Ishikawa (cell line): ENCODE measurements around the gene SYP.

Experiments used
- CEBPB ChIP-seq: IDR thresholded peaks from 2 replicates; pipeline ENCODE4 v1.6.1; 2012
- CREB1 ChIP-seq: IDR thresholded peaks from 2 replicates; pipeline ENCODE4 v1.6.1; 2012; ENCODE audit warnings: low read depth
- EGR1 ChIP-seq: IDR thresholded peaks from 2 replicates; pipeline ENCODE4 v1.6.1; 2012
- EP300 ChIP-seq: IDR thresholded peaks from 2 replicates; pipeline ENCODE4 v1.6.1; 2012; ENCODE audit warnings: borderline replicate concordance
- FOXM1 ChIP-seq: IDR thresholded peaks from 2 replicates; pipeline ENCODE4 v1.6.1; 2012; ENCODE audit warnings: low read depth, borderline replicate concordance
- NFIC ChIP-seq: IDR thresholded peaks from 2 replicates; pipeline ENCODE4 v1.6.1; 2012
- RAD21 ChIP-seq: IDR thresholded peaks from 2 replicates; pipeline ENCODE4 v1.6.1; 2012; ENCODE audit warnings: low read depth
- TAF1 ChIP-seq: IDR thresholded peaks from 2 replicates; pipeline ENCODE4 v1.6.1; 2012; ENCODE audit warnings: low read depth, mild to moderate bottlenecking
- TCF12 ChIP-seq: IDR thresholded peaks from 2 replicates; pipeline ENCODE4 v1.6.1; 2012; ENCODE audit warnings: low read depth
- TEAD4 ChIP-seq: IDR thresholded peaks from 2 replicates; pipeline ENCODE4 v1.6.1; 2012
- YY1 ChIP-seq: IDR thresholded peaks from 2 replicates; pipeline ENCODE4 v1.6.1; 2012; ENCODE audit warnings: low read depth
- ZBTB7A ChIP-seq: IDR thresholded peaks from 2 replicates; pipeline ENCODE4 v1.6.1; 2012; ENCODE audit warnings: low read depth
- TF ChIP-seq, protein P1 (sequence below): IDR thresholded peaks from 2 replicates; pipeline ENCODE4 v1.6.1; 2012; ENCODE audit warnings: low read depth, mild to moderate bottlenecking
- TF ChIP-seq, protein P2 (sequence below): IDR thresholded peaks from 2 replicates; pipeline ENCODE4 v1.6.1; 2012
- TF ChIP-seq, protein P3 (sequence below): IDR thresholded peaks from 2 replicates; pipeline ENCODE4 v1.6.1; 2012

Gene SYP

GRCh38 chrX:49167740-49168108 lies 32.3 kb downstream of the SYP start:
- TF ChIP-seq EP300 = no peak
- TF ChIP-seq YY1 = no peak
- TF ChIP-seq, protein P1, sequence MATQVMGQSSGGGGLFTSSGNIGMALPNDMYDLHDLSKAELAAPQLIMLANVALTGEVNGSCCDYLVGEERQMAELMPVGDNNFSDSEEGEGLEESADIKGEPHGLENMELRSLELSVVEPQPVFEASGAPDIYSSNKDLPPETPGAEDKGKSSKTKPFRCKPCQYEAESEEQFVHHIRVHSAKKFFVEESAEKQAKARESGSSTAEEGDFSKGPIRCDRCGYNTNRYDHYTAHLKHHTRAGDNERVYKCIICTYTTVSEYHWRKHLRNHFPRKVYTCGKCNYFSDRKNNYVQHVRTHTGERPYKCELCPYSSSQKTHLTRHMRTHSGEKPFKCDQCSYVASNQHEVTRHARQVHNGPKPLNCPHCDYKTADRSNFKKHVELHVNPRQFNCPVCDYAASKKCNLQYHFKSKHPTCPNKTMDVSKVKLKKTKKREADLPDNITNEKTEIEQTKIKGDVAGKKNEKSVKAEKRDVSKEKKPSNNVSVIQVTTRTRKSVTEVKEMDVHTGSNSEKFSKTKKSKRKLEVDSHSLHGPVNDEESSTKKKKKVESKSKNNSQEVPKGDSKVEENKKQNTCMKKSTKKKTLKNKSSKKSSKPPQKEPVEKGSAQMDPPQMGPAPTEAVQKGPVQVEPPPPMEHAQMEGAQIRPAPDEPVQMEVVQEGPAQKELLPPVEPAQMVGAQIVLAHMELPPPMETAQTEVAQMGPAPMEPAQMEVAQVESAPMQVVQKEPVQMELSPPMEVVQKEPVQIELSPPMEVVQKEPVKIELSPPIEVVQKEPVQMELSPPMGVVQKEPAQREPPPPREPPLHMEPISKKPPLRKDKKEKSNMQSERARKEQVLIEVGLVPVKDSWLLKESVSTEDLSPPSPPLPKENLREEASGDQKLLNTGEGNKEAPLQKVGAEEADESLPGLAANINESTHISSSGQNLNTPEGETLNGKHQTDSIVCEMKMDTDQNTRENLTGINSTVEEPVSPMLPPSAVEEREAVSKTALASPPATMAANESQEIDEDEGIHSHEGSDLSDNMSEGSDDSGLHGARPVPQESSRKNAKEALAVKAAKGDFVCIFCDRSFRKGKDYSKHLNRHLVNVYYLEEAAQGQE = no peak
- TF ChIP-seq TCF12 = no peak
- no peak for TF ChIP-seq EGR1
- TF ChIP-seq TAF1 = no peak
- TF ChIP-seq, protein P2, sequence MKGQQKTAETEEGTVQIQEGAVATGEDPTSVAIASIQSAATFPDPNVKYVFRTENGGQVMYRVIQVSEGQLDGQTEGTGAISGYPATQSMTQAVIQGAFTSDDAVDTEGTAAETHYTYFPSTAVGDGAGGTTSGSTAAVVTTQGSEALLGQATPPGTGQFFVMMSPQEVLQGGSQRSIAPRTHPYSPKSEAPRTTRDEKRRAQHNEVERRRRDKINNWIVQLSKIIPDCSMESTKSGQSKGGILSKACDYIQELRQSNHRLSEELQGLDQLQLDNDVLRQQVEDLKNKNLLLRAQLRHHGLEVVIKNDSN = no peak
- TF ChIP-seq, protein P3, sequence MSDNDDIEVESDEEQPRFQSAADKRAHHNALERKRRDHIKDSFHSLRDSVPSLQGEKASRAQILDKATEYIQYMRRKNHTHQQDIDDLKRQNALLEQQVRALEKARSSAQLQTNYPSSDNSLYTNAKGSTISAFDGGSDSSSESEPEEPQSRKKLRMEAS = no peak
- TF ChIP-seq TEAD4 = no peak

GRCh38 chrX:49166914-49167739 lies 32.9 kb downstream of the SYP start:
- TF ChIP-seq ZBTB7A = no peak
- TF ChIP-seq, protein P2 = no peak
- TF ChIP-seq EP300 = no peak
- TF ChIP-seq, protein P3 = no peak
- TF ChIP-seq, protein P1 = no peak
- no peak for TF ChIP-seq CREB1
- TF ChIP-seq TCF12 = no peak
- no peak for TF ChIP-seq YY1
- TF ChIP-seq RAD21 = no peak
- TF ChIP-seq CEBPB = no peak
- TF ChIP-seq TEAD4 = no peak
- TF ChIP-seq FOXM1 = no peak
- no peak for TF ChIP-seq TAF1
- TF ChIP-seq EGR1 = no peak
- TF ChIP-seq NFIC = no peak

GRCh38 chrX:49165901-49166881 lies 33.8 kb downstream of the SYP start:
- TF ChIP-seq, protein P1 = no peak
- TF ChIP-seq EGR1 = no peak
- TF ChIP-seq EP300 = no peak
- TF ChIP-seq TEAD4 = no peak
- no peak for TF ChIP-seq CREB1
- TF ChIP-seq ZBTB7A = no peak
